ENCODE data around the gene CARS2. TPM values are rescaled to one million over a fixed set of nuclear protein-coding genes. Genes with fewer than 3 reads are reported as not detected.

Gene CARS2
- total RNA-seq, 1 experiment from 2014 or later: 31.9 TPM

DNA sequence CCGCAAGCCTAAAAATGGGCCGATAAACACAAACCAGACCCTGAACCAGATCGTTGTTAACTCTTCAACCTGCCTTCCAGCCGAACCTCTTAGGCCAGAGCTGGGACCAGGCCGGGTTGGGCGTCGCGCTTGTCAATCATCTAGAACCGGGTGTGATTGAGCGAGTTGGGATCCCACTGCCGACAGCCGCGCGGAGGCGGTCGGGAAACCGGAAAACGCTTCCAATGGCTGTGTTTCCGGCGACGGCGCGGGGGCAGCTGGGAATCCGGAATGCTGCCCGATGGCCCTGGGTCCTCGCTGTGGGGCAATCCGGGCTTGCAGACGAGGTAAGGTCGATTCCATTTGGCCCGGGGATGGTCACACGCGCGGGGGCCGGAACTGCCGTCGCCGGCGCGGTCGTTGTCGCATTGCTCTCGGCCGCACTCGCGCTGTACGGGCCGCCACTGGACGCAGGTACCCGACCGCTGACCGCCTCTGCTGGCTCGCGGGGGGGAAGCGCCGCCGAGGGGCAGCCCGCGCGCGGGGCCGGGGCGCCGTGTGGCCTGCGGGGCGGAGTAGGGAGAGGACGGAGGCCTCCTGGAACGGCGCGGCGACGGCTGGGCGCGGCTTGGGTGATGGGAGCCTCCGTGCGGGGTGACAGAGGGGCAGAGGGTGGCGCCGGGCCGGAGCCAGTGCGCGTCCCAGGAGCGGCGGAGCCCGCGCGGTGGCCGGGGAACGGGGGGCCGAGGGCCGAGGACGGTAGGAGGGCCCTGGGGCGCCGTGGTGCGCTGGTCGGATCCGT, 90.4 kb downstream of the CARS2 start, which contains the start of gene NAXD:
Gene NAXD (plus strand): TSS at position 224 of the 781 bp plus-strand sequence. CDS start 57 bp downstream, at position 281.
- TF ChIP-seq POLR2AphosphoS5 (IDR thresholded peaks at IDR 0.05; ENCODE audit: low read depth, low read length): peak; percentile 40; the same call in 1 of the 2 replicates
- TF ChIP-seq SIN3A (IDR thresholded peaks at IDR 0.05; ENCODE audit: borderline replicate concordance, insufficient read depth, low read depth, low read length): peak; percentile 53; the same call in 1 of the 2 replicates
- TF ChIP-seq, protein P1, sequence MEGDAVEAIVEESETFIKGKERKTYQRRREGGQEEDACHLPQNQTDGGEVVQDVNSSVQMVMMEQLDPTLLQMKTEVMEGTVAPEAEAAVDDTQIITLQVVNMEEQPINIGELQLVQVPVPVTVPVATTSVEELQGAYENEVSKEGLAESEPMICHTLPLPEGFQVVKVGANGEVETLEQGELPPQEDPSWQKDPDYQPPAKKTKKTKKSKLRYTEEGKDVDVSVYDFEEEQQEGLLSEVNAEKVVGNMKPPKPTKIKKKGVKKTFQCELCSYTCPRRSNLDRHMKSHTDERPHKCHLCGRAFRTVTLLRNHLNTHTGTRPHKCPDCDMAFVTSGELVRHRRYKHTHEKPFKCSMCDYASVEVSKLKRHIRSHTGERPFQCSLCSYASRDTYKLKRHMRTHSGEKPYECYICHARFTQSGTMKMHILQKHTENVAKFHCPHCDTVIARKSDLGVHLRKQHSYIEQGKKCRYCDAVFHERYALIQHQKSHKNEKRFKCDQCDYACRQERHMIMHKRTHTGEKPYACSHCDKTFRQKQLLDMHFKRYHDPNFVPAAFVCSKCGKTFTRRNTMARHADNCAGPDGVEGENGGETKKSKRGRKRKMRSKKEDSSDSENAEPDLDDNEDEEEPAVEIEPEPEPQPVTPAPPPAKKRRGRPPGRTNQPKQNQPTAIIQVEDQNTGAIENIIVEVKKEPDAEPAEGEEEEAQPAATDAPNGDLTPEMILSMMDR (IDR thresholded peaks at IDR 0.05): no peak
- Histone ChIP-seq H3K4me3 (ENCODE audit: low read depth in 2 of 2, low read length in 2 of 2) (peak within 1 kb of the TSS; percentile 72 to 75), H3K9me3 (ENCODE audit: control insufficient read depth, insufficient read depth, low read depth, low read length) (no peaks in the 10 kb centered on the region), H3K27me3 (ENCODE audit: control insufficient read depth, insufficient read depth, low read length) (no peaks in the 10 kb centered on the region), H3K4me1 (ENCODE audit: control insufficient read depth, insufficient read depth, low read length) (peaks cover 13% of the 10 kb centered on the region), H3K27ac (ENCODE audit: low read length) (peak within 1 kb of the TSS; percentile 89), H3K36me3 (ENCODE audit: control insufficient read depth, insufficient read depth, low read length) (no peaks in the 10 kb centered on the region)
- BruUV-seq (replicated peaks): no TSS peak
- in situ Hi-C loops (cut with HindIII; ENCODE audit: low pct_unique_long_range_greater_than_20kb, low sequenced_read_pairs): no loop called here
- peak; percentile 95 for ATAC-seq
- CTCF ChIA-PET: no interaction called here
- DNase-seq (ENCODE audit: low read depth, low spot score): peak; percentile 32
- intact Hi-C loops (cut with micrococcal nuclease; ENCODE audit: unreplicated experiment): no loop called here
- POLR2A ChIA-PET: interaction anchor here (0.6 kb wide), 1 partner anchor 112 kb away, joined by 3 read pairs; no protein-coding TSS in a partner anchor

DNA sequence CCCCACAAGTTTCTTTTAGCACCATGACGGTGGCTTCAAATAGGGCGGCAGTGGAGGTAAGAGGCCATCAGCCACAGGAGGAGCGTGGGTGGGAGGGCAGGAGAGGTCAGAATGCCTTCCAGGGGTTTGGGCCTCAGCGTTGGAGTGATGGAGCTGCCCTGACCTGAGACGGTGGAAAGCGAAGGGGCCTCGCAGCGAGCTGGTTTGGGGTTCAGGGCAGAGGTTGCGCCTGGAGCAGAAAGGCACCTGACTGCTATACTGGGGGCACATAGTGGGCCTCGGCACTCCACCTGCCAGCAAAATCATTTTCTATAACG, 91.0 kb downstream of the CARS2 start:
- TF ChIP-seq SIN3A (IDR thresholded peaks at IDR 0.05; ENCODE audit: borderline replicate concordance, insufficient read depth, low read depth, low read length): no peak
- TF ChIP-seq, protein P1 (IDR thresholded peaks at IDR 0.05): no peak
- TF ChIP-seq POLR2AphosphoS5 (IDR thresholded peaks at IDR 0.05; ENCODE audit: low read depth, low read length): no peak
- no peak for TF ChIP-seq TCF7L2 (IDR thresholded peaks at IDR 0.05; ENCODE audit: low read depth, low read length)
- TF ChIP-seq, protein P2, sequence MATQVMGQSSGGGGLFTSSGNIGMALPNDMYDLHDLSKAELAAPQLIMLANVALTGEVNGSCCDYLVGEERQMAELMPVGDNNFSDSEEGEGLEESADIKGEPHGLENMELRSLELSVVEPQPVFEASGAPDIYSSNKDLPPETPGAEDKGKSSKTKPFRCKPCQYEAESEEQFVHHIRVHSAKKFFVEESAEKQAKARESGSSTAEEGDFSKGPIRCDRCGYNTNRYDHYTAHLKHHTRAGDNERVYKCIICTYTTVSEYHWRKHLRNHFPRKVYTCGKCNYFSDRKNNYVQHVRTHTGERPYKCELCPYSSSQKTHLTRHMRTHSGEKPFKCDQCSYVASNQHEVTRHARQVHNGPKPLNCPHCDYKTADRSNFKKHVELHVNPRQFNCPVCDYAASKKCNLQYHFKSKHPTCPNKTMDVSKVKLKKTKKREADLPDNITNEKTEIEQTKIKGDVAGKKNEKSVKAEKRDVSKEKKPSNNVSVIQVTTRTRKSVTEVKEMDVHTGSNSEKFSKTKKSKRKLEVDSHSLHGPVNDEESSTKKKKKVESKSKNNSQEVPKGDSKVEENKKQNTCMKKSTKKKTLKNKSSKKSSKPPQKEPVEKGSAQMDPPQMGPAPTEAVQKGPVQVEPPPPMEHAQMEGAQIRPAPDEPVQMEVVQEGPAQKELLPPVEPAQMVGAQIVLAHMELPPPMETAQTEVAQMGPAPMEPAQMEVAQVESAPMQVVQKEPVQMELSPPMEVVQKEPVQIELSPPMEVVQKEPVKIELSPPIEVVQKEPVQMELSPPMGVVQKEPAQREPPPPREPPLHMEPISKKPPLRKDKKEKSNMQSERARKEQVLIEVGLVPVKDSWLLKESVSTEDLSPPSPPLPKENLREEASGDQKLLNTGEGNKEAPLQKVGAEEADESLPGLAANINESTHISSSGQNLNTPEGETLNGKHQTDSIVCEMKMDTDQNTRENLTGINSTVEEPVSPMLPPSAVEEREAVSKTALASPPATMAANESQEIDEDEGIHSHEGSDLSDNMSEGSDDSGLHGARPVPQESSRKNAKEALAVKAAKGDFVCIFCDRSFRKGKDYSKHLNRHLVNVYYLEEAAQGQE (IDR thresholded peaks at IDR 0.05; ENCODE audit: insufficient read depth in 1 of 2, low read depth in 2 of 2, low read length in 1 of 2): no peak
- no peak for DNase-seq (ENCODE audit: low read depth, low spot score)
- BruUV-seq (replicated peaks): no TSS peak
- Histone ChIP-seq H3K27ac (ENCODE audit: low read length) (peak overlapping the region; percentile 89), H3K9me3 (ENCODE audit: control insufficient read depth, insufficient read depth, low read depth, low read length) (no peaks in the 10 kb centered on the region), H3K4me1 (ENCODE audit: control insufficient read depth, insufficient read depth, low read length) (peaks cover 13% of the 10 kb centered on the region), H3K4me3 (ENCODE audit: low read depth in 2 of 2, low read length in 2 of 2) (peak overlapping the region; percentile 72 to 75), H3K27me3 (ENCODE audit: control insufficient read depth, insufficient read depth, low read length) (no peaks in the 10 kb centered on the region), H3K36me3 (ENCODE audit: control insufficient read depth, insufficient read depth, low read length) (no peaks in the 10 kb centered on the region)
- intact Hi-C loops (cut with micrococcal nuclease; ENCODE audit: unreplicated experiment) (no loop called here), in situ Hi-C loops (cut with HindIII; ENCODE audit: low pct_unique_long_range_greater_than_20kb, low sequenced_read_pairs) (no loop called here)
- ATAC-seq: no peak
- CTCF ChIA-PET: no interaction called here
- POLR2A ChIA-PET: no interaction called here
